ENCODE results near the gene MX2. TPM values are rescaled to one million over a fixed set of nuclear protein-coding genes. Genes with fewer than 3 reads are reported as not detected.

MX2 gene
- total RNA-seq, 2 donors from 2014 or later: 2.3 to 12.2 TPM

GRCh38 chr21:41338455-41338854 lies 23.4 kb upstream of the MX2 start:
- 94 to 97% methylated on average over 8 of the region's 8 CpGs for WGBS, 2 donors
- no peak for ATAC-seq

GRCh38 chr21:41342035-41342434 lies 19.8 kb upstream of the MX2 start:
- Histone ChIP-seq H3K4me3 (no peak overlapping the region), H3K27me3 (no peaks in the 10 kb centered on the region), H3K36me3 (replicated peaks in 1 of 2; ENCODE audit: insufficient read depth in 1 of 2, low read depth in 2 of 2) (peaks cover 0 to 3% of the 10 kb centered on the region in 2 donors), H3K9me3 (no peaks in the 10 kb centered on the region), H3K4me1 (peaks cover 11% of the 10 kb centered on the region), H3K27ac (no peak overlapping the region)
- TF ChIP-seq CTCF (IDR thresholded peaks at IDR 0.05) (no peak), POLR2A (IDR thresholded peaks at IDR 0.05) (no peak)
- ATAC-seq: no peak
- no peak for DNase-seq
- intact Hi-C loops (cut with DNase I): no loop called here
- 88 to 97% methylated on average over 4 of the region's 4 CpGs for WGBS, 2 donors

More at GRCh38 chr21:41338455-41338854, 23.4 kb upstream of the MX2 start:
- Histone ChIP-seq H3K27me3 (no peaks in the 10 kb centered on the region), H3K27ac (no peak overlapping the region), H3K4me3 (no peak overlapping the region), H3K36me3 (replicated peaks in 1 of 2; ENCODE audit: insufficient read depth in 1 of 2, low read depth in 2 of 2) (no peaks in the 10 kb centered on the region), H3K9me3 (no peaks in the 10 kb centered on the region), H3K4me1 (no peaks in the 10 kb centered on the region)
- DNase-seq: no peak
- intact Hi-C loops (cut with DNase I): no loop called here
- no peak for TF ChIP-seq POLR2A (IDR thresholded peaks at IDR 0.05)

- TF ChIP-seq CTCF (IDR thresholded peaks at IDR 0.05) (no peak), POLR2A (IDR thresholded peaks at IDR 0.05) (no peak)
- ATAC-seq (no peak), DNase-seq (no peak)
- intact Hi-C loops (cut with DNase I): no loop called here
- no peaks in the 10 kb centered on the region for H3K27me3 ChIP-seq
- H3K36me3 ChIP-seq (replicated peaks in 1 of 2; ENCODE audit: insufficient read depth in 1 of 2, low read depth in 2 of 2): peaks cover 0 to 8% of the 10 kb centered on the region in 2 donors
- no peak overlapping the region for H3K4me3 ChIP-seq
- H3K27ac ChIP-seq: no peak overlapping the region
- no peaks in the 10 kb centered on the region for H3K9me3 ChIP-seq
- WGBS, 2 donors: 95 to 97% methylated on average over 9 of the region's 9 CpGs
- peaks cover 11% of the 10 kb centered on the region for H3K4me1 ChIP-seq
These were observed 17.7 kb upstream of the MX2 start for GRCh38 chr21:41344146-41344545.

- H3K9me3 ChIP-seq: no peaks in the 10 kb centered on the region
- H3K27me3 ChIP-seq: no peaks in the 10 kb centered on the region
- no peak overlapping the region for H3K27ac ChIP-seq
- H3K36me3 ChIP-seq (replicated peaks in 1 of 2; ENCODE audit: insufficient read depth in 1 of 2, low read depth in 2 of 2): peaks cover 0 to 14% of the 10 kb centered on the region in 2 donors
- H3K4me1 ChIP-seq: peaks cover 11% of the 10 kb centered on the region
- intact Hi-C loops (cut with DNase I): no loop called here
- no peak overlapping the region for H3K4me3 ChIP-seq
- TF ChIP-seq CTCF (IDR thresholded peaks at IDR 0.05) (no peak), POLR2A (IDR thresholded peaks at IDR 0.05) (no peak)
- 91 to 94% methylated on average over 3 to 4 of the region's 4 CpGs for WGBS, 2 donors
- ATAC-seq (no peak), DNase-seq (no peak)
These were observed 16.5 kb upstream of the MX2 start for GRCh38 chr21:41345356-41345755.

GRCh38 chr21:41345934-41346685 lies 15.7 kb upstream of the MX2 start:
- DNase-seq: peak in 3 of 4 donors; percentile 68 to 73 (median 73)

More at GRCh38 chr21:41345934-41346685, 15.7 kb upstream of the MX2 start:
- Histone ChIP-seq H3K9me3 (no peaks in the 10 kb centered on the region), H3K36me3 (replicated peaks in 1 of 2; ENCODE audit: insufficient read depth in 1 of 2, low read depth in 2 of 2) (peaks cover 0 to 14% of the 10 kb centered on the region in 2 donors), H3K4me1 (peaks cover 11% of the 10 kb centered on the region), H3K4me3 (no peak overlapping the region), H3K27ac (peak overlapping the region in 1 of 4 donors; percentile 45), H3K27me3 (no peaks in the 10 kb centered on the region)
- 46 to 53% methylated on average over 13 of the region's 13 CpGs for WGBS, 2 donors
- intact Hi-C loops (cut with DNase I): no loop called here
- no peak for TF ChIP-seq POLR2A (IDR thresholded peaks at IDR 0.05)
- no peak for TF ChIP-seq CTCF (IDR thresholded peaks at IDR 0.05)
- ATAC-seq: peak; percentile 66

Measured in body of pancreas (tissue), 4 donors.